HG02623 (cell line): ENCODE results near the gene TUBD1.
"Not testable (repeated sequence)": the region's sequence is repeated elsewhere in the genome, so short reads cannot be mapped to it uniquely, and the experiment has no call there.

Source experiments
- ATAC-seq: cut with Tn5 transposase; IDR thresholded peaks from one replicate; pipeline ENCODE4 v1.9.1; 2021; ENCODE audit warnings: moderate library complexity; ENCODE audit not compliant: unreplicated experiment

Gene TUBD1

GRCh38 chr17:59845595-59846393 is 46.9 kb downstream of the TUBD1 start:
- ATAC-seq = no peak

- ATAC-seq = no peak
Observed at GRCh38 chr17:59844884-59845594, 47.7 kb downstream of the TUBD1 start.

- ATAC-seq = no peak
Observed at GRCh38 chr17:59842901-59843652, 49.7 kb downstream of the TUBD1 start.

DNA sequence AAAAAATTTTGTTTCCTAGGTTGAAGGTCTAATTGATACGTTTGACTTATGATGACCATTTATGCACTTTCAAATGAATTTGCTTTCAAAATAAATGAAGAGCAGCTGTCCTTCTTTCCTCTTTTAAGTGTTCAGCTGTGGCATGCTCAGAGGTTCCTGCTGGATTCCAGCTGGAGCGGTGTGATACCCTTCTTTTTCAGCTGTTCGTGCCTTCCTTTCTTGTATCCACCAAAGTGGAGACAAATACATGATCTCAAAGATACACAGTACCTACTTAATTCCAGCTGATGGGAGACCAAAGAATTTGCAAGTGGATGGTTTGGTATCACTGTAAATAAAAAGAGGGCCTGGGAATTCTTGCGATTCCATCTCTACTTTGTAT is 50.9 kb downstream of the TUBD1 start:
- not testable (repeated sequence) for ATAC-seq

- ATAC-seq = not testable (repeated sequence)
Observed at GRCh38 chr17:59841091-59841881, 51.5 kb downstream of the TUBD1 start.

- no peak for ATAC-seq
Observed at GRCh38 chr17:59840329-59841090, 52.2 kb downstream of the TUBD1 start.

DNA sequence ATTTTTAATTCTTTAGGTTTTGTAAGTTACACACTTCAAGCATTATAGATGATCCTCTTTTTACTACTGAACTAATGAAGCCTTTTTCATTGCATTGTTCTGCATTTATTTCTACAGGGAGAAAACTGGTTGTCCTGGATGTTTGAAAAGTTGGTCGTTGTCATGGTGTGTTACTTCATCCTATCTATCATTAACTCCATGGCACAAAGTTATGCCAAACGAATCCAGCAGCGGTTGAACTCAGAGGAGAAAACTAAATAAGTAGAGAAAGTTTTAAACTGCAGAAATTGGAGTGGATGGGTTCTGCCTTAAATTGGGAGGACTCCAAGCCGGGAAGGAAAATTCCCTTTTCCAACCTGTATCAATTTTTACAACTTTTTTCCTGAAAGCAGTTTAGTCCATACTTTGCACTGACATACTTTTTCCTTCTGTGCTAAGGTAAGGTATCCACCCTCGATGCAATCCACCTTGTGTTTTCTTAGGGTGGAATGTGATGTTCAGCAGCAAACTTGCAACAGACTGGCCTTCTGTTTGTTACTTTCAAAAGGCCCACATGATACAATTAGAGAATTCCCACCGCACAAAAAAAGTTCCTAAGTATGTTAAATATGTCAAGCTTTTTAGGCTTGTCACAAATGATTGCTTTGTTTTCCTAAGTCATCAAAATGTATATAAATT is 53.0 kb downstream of the TUBD1 start:
- ATAC-seq = no peak

DNA sequence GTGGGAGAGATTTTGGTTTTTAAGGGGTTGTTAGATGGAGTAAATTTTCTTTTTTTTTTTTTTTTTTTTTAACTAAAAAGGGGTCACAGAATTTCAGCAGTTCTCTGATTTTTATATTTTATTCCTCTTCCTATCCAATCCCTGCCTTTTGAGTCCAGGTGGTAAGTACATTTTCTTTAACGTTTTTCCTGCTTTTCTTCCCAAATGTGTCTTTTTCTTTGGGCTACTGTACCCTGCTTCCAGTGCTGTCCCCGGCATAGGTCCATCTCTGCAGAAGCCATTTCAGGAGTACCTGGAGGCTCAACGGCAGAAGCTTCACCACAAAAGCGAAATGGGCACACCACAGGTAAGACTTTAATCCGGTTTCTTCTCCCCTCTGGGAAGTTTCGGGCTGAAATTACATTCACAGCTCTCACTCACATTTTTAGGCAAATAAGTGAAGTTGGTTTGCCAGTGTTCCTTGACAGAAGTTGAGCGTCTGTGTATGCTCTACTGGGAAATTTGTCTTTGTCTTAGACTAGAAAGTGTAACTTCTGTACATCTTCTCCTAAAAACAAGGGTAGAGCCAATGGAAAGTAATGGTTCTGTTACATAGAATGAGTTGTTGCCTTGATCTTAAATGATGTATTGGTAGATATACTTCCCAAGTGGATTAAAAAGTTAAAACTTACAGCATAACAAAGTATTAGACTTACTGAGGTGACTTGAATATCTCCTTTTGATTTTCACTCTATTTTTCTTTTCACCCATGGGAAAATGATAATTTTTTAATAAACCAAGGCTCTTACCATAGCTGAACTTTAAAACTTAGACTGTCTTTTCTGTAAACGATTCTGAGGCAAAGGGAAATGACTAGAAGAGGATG is 54.5 kb downstream of the TUBD1 start:
- ATAC-seq = no peak

- ATAC-seq = peak; percentile 58
Observed at GRCh38 chr17:59837308-59838051, 55.3 kb downstream of the TUBD1 start.

- no peak for ATAC-seq
Observed at GRCh38 chr17:59832883-59833379, 59.8 kb downstream of the TUBD1 start.

DNA sequence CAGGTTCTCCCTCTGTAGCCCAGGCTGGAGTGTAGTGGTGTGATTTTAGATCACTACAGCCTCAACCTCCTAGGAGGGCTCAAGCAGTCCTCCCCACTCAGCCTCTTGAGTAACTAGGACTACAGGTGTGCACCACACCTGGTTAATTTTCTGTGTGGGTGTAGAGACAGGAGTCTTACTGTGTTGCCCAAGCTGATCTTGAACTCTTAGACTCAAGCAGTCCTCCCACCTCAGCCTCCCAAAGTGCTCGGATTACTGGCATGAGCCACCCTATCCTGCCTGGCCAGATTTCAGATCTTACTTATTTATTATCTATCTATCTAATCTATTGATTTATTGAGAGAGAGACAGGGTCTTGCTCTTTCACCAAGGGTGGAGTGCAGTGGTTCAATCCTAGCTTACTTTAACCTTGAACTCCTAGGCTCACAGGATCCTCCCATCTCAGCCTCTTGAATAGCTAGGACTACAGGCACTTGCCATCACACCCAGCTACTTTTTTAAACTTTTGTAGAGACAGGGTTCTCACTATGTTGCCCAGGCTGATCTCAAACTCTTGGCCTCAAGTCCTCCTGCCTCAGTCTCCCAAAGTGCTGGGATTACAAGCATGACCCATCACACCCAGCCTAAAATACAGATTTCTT is 61.8 kb downstream of the TUBD1 start:
- ATAC-seq = no peak

DNA sequence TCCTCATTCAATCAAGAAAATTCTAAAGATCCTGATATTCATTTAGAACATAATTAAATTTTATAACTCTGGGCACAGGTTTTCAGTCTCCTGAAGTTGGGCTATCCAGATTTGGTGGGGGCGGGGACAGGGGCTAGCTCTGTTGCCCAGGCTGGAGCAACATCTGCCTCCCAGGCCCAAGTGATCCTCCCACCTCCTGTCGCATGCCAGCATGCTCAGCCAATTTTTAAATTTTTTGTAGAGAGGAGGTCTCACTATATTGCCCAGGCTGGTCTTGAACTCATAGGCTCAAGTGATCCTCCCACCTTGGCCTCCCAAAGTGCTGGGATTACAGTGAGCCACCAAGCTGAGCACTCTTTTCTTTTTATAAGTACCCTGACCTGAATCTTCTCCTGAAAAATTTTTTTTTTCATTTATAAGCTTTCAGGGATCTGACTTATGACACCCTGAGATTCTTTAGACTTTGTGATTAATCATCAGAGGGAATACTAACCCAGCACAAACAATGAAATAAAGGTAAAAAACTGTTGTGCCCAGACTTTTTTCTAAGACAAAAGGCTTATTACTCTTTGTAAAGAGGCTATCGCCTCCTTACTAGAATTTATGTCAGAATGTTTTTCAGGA is 62.6 kb downstream of the TUBD1 start:
- no peak for ATAC-seq

DNA sequence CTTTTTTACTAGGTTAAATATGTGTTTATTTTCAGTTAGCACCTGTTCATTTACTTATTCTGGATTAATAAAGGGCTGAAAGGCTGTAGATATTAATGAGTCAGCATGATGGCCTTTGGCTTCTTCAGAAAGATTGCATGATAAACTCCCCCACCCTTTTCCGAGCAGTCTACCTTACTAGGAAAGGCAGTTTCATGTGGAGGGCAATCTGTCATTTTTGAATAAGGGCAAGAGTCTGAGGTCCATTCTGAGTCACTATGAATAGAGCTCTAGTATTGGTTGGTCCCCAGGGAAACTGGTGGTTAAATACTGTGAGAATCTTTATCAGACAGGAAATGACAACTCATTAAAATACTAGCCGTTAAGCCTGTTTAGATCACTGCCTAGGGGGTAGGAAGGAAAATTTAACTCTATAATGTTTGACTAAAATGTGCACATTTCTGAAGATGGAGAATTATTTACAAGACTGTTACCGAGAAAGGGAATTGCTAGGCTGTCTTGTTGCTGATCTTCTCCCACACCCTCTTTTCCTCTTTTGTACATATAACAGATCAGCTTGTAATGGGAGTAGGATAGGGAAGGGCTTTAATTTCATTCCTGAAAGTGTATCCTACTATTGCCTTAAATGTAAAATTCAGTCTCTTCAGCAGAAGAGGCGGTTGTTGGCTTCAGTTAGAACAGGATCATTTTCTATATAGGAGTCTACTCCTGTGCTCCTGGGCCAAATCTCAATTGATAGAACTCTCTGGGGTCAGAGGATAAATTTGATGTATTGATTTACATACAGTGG is 63.3 kb downstream of the TUBD1 start:
- ATAC-seq = peak; percentile 63

DNA sequence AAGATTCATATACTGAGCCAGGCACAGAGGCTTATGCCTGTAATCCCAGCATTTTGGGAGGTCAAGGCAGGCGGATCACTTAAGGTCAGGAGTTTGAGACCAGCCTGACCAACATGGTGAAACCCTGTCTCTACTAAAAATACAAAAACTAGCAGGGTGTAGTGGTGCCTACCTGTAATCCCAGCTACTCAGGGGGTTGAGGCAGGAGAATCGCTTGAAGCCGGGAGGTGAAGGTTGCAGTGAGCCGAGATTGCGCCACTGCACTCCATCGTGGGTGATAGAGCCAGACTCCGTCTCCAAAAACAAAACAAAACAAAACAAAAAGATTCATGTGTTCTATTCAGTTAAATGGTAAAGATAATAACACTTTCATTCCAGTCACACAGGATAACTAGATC is 63.9 kb downstream of the TUBD1 start:
- not testable (repeated sequence) for ATAC-seq

- no peak for ATAC-seq
Observed at GRCh38 chr17:59828478-59828760, 64.3 kb downstream of the TUBD1 start.
